GM12878 (cell line): ENCODE data around the gene NUP210.

ENCODE experiments used
- ATF7 ChIP-seq: fragments of 450-650 bp; IDR thresholded peaks from 2 replicates; pipeline ENCODE4 v1.6.1; 2016; ENCODE audit warnings: low read depth, mild to moderate bottlenecking
- CHD4 ChIP-seq: fragments of 200-600 bp; sonication (generic); IDR thresholded peaks from 2 replicates; pipeline ENCODE4 v1.6.1; 2016; ENCODE audit warnings: mild to moderate bottlenecking
- EP300 ChIP-seq, 2 experiments: fragments of 150-350 bp in 1 of 2; IDR thresholded peaks; 2 replicates each; pipeline ENCODE4 v1.6.1; 2011 to 2012; ENCODE audit warnings: low read depth in 2 of 2, low read length in 2 of 2, borderline replicate concordance in 1 of 2, improper control_type of control experiment in 1 of 2, inconsistent platforms in 1 of 2; ENCODE audit not compliant: control insufficient read depth in 1 of 2
- KAT2A ChIP-seq: conservative IDR thresholded peaks from 2 replicates; pipeline ENCODE4 v1.6.1; 2011; ENCODE audit warnings: low read depth, low read length; ENCODE audit not compliant: control insufficient read depth
- POLR2A ChIP-seq: IDR thresholded peaks from 2 replicates; pipeline ENCODE4 v1.6.1; 2011; ENCODE audit warnings: low read depth, mild to moderate bottlenecking, low read length
- RELA ChIP-seq: fragments of 450-650 bp; IDR thresholded peaks from 2 replicates; pipeline ENCODE4 v1.8.0; 2014; ENCODE audit warnings: borderline replicate concordance; ENCODE audit not compliant: partially characterized antibody
- SIN3A ChIP-seq: IDR thresholded peaks from 2 replicates; pipeline ENCODE4 v1.6.1; 2012; ENCODE audit warnings: low read depth, low read length, improper control_type of control experiment
- SPI1 ChIP-seq: IDR thresholded peaks from 2 replicates; pipeline ENCODE4 v1.6.1; 2011; ENCODE audit warnings: low read depth, mild to moderate bottlenecking, low read length, moderate library complexity, borderline replicate concordance; ENCODE audit not compliant: insufficient read depth
- SREBF1 ChIP-seq: IDR thresholded peaks from 2 replicates; pipeline ENCODE4 v1.6.1; 2012; ENCODE audit warnings: mild to moderate bottlenecking, low read length
- SUPT20H ChIP-seq: IDR thresholded peaks from 2 replicates; pipeline ENCODE4 v1.6.1; 2011; ENCODE audit warnings: low read depth, mild to moderate bottlenecking, low read length, moderate library complexity, borderline replicate concordance; ENCODE audit not compliant: control insufficient read depth
- TBL1XR1 ChIP-seq: IDR thresholded peaks from 2 replicates; pipeline ENCODE4 v1.6.1; 2012; ENCODE audit warnings: low read depth, low read length, improper control_type of control experiment
- ZZZ3 ChIP-seq: IDR thresholded peaks from 2 replicates; pipeline ENCODE4 v1.6.1; 2011; ENCODE audit warnings: low read depth; ENCODE audit not compliant: control insufficient read depth, insufficient read length

- TF ChIP-seq TBL1XR1 (no peak), POLR2A (no peak), ATF7 (no peak), SIN3A (no peak), EP300 (IDR thresholded peaks at IDR 0.05; ENCODE audit: borderline replicate concordance in 1 of 2, control insufficient read depth in 1 of 2, low read depth in 2 of 2, low read length in 2 of 2) (no peak), SUPT20H (no peak), CHD4 (no peak), ZZZ3 (no peak), SPI1 (no peak), SREBF1 (no peak), RELA (no peak), KAT2A (no peak)
Measured at GRCh38 chr3:13268961-13269441, 151.1 kb downstream of the NUP210 start.
